Activated CD4-positive, alpha-beta T cell treated with anti-CD3 and anti-CD28 coated beads, Interleukin-10, Interleukin-2, amounts not matched to agents 100 ng/mL and 50 ng/mL, durations not matched to agents 16 hours and 8 hours (primary cell): ENCODE data around the gene SLC27A4.
"Not testable (repeated sequence)": the region's sequence is repeated elsewhere in the genome, so short reads cannot be mapped to it uniquely, and the experiment has no call there.

Experiments used
- DNase-seq: peaks from one replicate; pipeline ENCODE4 v3.0.0-alpha.2; 2020

The SLC27A4 gene

GRCh38 chr9:128325629-128326028, 14.7 kb upstream of the SLC27A4 start:
- no peak for DNase-seq

GRCh38 chr9:128333451-128333869, 6.9 kb upstream of the SLC27A4 start:
- no peak for DNase-seq

GRCh38 chr9:128335161-128335560, 5.2 kb upstream of the SLC27A4 start:
- no peak for DNase-seq

- no peak for DNase-seq
Measured at GRCh38 chr9:128335914-128336313, 4.4 kb upstream of the SLC27A4 start.

GRCh38 chr9:128337936-128338335, 2.4 kb upstream of the SLC27A4 start:
- DNase-seq = no peak

- DNase-seq = not testable (repeated sequence)
Measured at GRCh38 chr9:128338852-128339614, 1.3 kb upstream of the SLC27A4 start.

GRCh38 chr9:128340691-128341434, 536 bp downstream of the SLC27A4 start:
- no peak for DNase-seq

GRCh38 chr9:128341435-128341849, 1.1 kb downstream of the SLC27A4 start:
- peak; percentile 86 for DNase-seq

- no peak for DNase-seq
Measured at GRCh38 chr9:128342971-128343680, 2.8 kb downstream of the SLC27A4 start.

GRCh38 chr9:128343855-128344254, 3.5 kb downstream of the SLC27A4 start:
- DNase-seq = no peak

GRCh38 chr9:128344931-128345605, 4.7 kb downstream of the SLC27A4 start:
- DNase-seq = no peak

GRCh38 chr9:128349125-128349524, 8.8 kb downstream of the SLC27A4 start:
- DNase-seq = no peak

- DNase-seq = no peak
Measured at GRCh38 chr9:128349772-128350171, 9.4 kb downstream of the SLC27A4 start.

- DNase-seq = no peak
Measured at GRCh38 chr9:128355451-128355850, 15.1 kb downstream of the SLC27A4 start.

GRCh38 chr9:128358090-128358489, 17.8 kb downstream of the SLC27A4 start:
- DNase-seq = no peak

GRCh38 chr9:128358861-128359260, 18.5 kb downstream of the SLC27A4 start:
- DNase-seq = no peak

GRCh38 chr9:128360826-128361225, 20.5 kb downstream of the SLC27A4 start:
- no peak for DNase-seq

GRCh38 chr9:128361296-128361985, 21.1 kb downstream of the SLC27A4 start:
- DNase-seq = no peak

GRCh38 chr9:128361986-128362646, 21.8 kb downstream of the SLC27A4 start:
- DNase-seq = peak; percentile 75

- DNase-seq = no peak
Measured at GRCh38 chr9:128362774-128363173, 22.4 kb downstream of the SLC27A4 start.

- no peak for DNase-seq
Measured at GRCh38 chr9:128365525-128365924, 25.2 kb downstream of the SLC27A4 start.
